DOHH2 (cell line): ENCODE data around the gene KLLN.
"Not testable (repeated sequence)": the region's sequence is repeated elsewhere in the genome, so short reads cannot be mapped to it uniquely, and the experiment has no call there.

ENCODE experiments used
- CTCF ChIP-seq: fragments of 200-600 bp; sonication (generic); IDR thresholded peaks from one replicate; pipeline ENCODE4 v1.5.1; 2014; ENCODE audit warnings: antibody characterized with exemption, mild to moderate bottlenecking, low read depth, low read length; ENCODE audit not compliant: poor library complexity, severe bottlenecking
- EZH2phosphoT487 ChIP-seq: fragments of 200-600 bp; sonication (generic); IDR thresholded peaks from 2 replicates; pipeline ENCODE4 v1.6.1; 2017; ENCODE audit warnings: borderline replicate concordance, mild to moderate bottlenecking, antibody characterized with exemption, low read length, moderate library complexity, mixed read lengths

- not testable (repeated sequence) for TF ChIP-seq CTCF, EZH2phosphoT487
Measured at GRCh38 chr10:87869139-87869538, 5.8 kb upstream of the KLLN start.
